ENCODE data around the gene GRM4.

- TF ChIP-seq CTCF (conservative IDR thresholded peaks at IDR 0.05; ENCODE audit: low read length) (no peak), EZH2phosphoT487 (IDR thresholded peaks at IDR 0.05; ENCODE audit: borderline replicate concordance) (no peak)
Measured at GRCh38 chr6:34169897-34170296, 24.0 kb upstream of the GRM4 start.
